PC-3 (cell line): ENCODE measurements around the gene CCDC77. TPM values are rescaled to one million over a fixed set of nuclear protein-coding genes. Genes with fewer than 3 reads are reported as not detected.

ENCODE experiments used
- ATAC-seq: fragments of 200-7000 bp; cut with Tn5 transposase; 2 replicates; pipeline ENCODE4 v1.9.1; 2020; ENCODE audit warnings: mild to moderate bottlenecking, moderate library complexity
- BruUV-seq: library from RNA; stranded (reverse); fragments of 400-500 nt; replicated peaks from 2 replicates; lab custom pipeline; 2021; lab: Mats Ljungman, UMichigan
- CTCF ChIA-PET: fragments of 300-600 bp; sonication (Branson Sonifier 250); formaldehyde crosslinking; loops from one replicate; lab custom pipeline; 2022; ENCODE audit warnings: antibody characterized with exemption; lab: Charles Lee
- POLR2A ChIA-PET: fragments of 300-600 bp; sonication (Branson Sonifier 250); formaldehyde crosslinking; loops from one replicate; lab custom pipeline; 2022; ENCODE audit warnings: antibody characterized with exemption; ENCODE audit not compliant: unreplicated experiment; lab: Charles Lee
- DNase-seq: peaks from one replicate; pipeline ENCODE4 v3.0.0-alpha.2; 2015
- H2AFZ ChIP-seq: fragments of 300-600 bp; sonication (generic); 2 replicates; pipeline ENCODE4 v1.6.0; 2016; ENCODE audit warnings: antibody characterized with exemption, low read length
- H3F3A ChIP-seq: fragments of 300-600 bp; sonication (generic); one replicate; pipeline ENCODE4 v1.6.0; 2017; ENCODE audit warnings: antibody characterized with exemption, low read length, control low read depth, mild to moderate bottlenecking; ENCODE audit not compliant: unreplicated experiment
- H3K27ac ChIP-seq: fragments of 300-600 bp; sonication (generic); 2 replicates; pipeline ENCODE4 v1.5.1; 2016; ENCODE audit warnings: mild to moderate bottlenecking, low read length
- H3K27me3 ChIP-seq: fragments of 300-600 bp; sonication (generic); 2 replicates; pipeline ENCODE4 v1.6.1; 2016; ENCODE audit warnings: low read length, mixed read lengths
- H3K36me3 ChIP-seq: fragments of 300-600 bp; sonication (generic); 2 replicates; pipeline ENCODE4 v1.6.1; 2016; ENCODE audit warnings: low read depth, mixed run types, low read length, mixed read lengths
- H3K4me1 ChIP-seq: fragments of 300-600 bp; sonication (generic); 2 replicates; pipeline ENCODE4 v1.5.1; 2016; ENCODE audit warnings: low read length; ENCODE audit not compliant: insufficient read depth
- H3K4me2 ChIP-seq: fragments of 300-600 bp; sonication (generic); 2 replicates; pipeline ENCODE4 v1.6.0; 2016; ENCODE audit warnings: low read length
- H3K4me3 ChIP-seq: fragments of 300-600 bp; sonication (generic); 2 replicates; pipeline ENCODE4 v1.5.1; 2016; ENCODE audit warnings: mild to moderate bottlenecking, low read length, mixed read lengths
- H3K79me2 ChIP-seq: fragments of 300-600 bp; sonication (generic); 2 replicates; pipeline ENCODE4 v1.6.1; 2017; ENCODE audit warnings: low read length, mixed read lengths
- H3K9ac ChIP-seq: fragments of 300-600 bp; sonication (generic); 2 replicates; pipeline ENCODE4 v1.6.0; 2016; ENCODE audit warnings: mild to moderate bottlenecking, low read length
- H3K9me2 ChIP-seq: fragments of 300-600 bp; sonication (generic); replicated peaks from 2 replicates; pipeline ENCODE4 v1.6.1; 2016; ENCODE audit warnings: mixed run types, low read length, mixed read lengths
- H3K9me3 ChIP-seq: fragments of 300-600 bp; sonication (generic); 2 replicates; pipeline ENCODE4 v1.6.1; 2016; ENCODE audit warnings: low read length, mixed read lengths
- H4K20me1 ChIP-seq: fragments of 300-600 bp; sonication (generic); 2 replicates; pipeline ENCODE4 v1.6.1; 2016; ENCODE audit warnings: low read length, mixed read lengths
- EZH2 ChIP-seq: fragments of 300-600 bp; sonication (generic); IDR thresholded peaks from one replicate; pipeline ENCODE4 v1.6.1; 2017; ENCODE audit warnings: antibody characterized with exemption, mild to moderate bottlenecking, low read length; ENCODE audit not compliant: unreplicated experiment
- EZH2phosphoT487 ChIP-seq: fragments of 300-600 bp; sonication (generic); IDR thresholded peaks from 2 replicates; pipeline ENCODE4 v1.6.1; 2018; ENCODE audit warnings: mild to moderate bottlenecking, antibody characterized with exemption, low read length, borderline replicate concordance
- intact Hi-C: fragments of 100-400 bp; cut with micrococcal nuclease; formaldehyde crosslinking; loops from 2 replicates; pipeline ENCODE4 v1.9.0; 2023
- total RNA-seq: library from RNA; depleted of rRNA; stranded (reverse); fragments of >200 nt; gene quantifications from 2 replicates; pipeline ENCODE4 v1.2.3, GENCODE V29; 2014
- TF ChIP-seq, protein P1 (sequence below): fragments of 300-600 bp; sonication (generic); conservative IDR thresholded peaks from 2 replicates; pipeline ENCODE4 v1.5.1; 2017; ENCODE audit warnings: antibody characterized with exemption, low read depth, mild to moderate bottlenecking, low read length

The CCDC77 gene
- total RNA-seq, 1 experiment from 2014 or later: 10.5 TPM

DNA sequence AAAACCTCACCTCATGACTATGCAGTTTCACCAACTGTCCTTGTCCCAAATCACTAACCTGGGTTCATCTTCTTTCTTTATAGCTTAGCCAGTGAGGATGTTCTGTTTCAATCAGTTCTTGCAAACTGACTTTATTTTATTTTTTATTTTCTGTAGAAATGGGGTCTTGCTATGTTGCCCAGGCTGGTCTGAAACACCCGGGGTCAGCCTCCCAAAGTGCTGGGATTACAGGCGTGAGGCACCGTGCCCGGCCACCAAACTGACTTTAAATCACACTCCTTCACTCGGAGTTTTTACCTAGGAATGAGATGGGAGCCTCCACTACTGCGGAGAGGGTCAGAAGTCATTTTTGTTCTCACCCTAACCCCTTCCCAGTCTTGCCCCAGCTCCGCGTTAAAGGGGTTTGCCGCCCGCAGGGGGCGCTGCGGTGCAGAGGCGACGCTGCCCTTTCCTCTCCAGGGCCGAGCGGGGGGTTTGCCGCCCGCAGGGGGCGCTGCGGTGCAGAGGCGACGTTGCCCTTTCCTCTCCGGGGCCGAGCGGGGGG, 51.3 kb downstream of the CCDC77 start:
- Histone ChIP-seq H3F3A (no peaks in the 10 kb centered on the region), H3K27me3 (no peaks in the 10 kb centered on the region), H3K4me2 (no peak overlapping the region), H4K20me1 (no peaks in the 10 kb centered on the region), H2AFZ (no peak overlapping the region), H3K9me2 (no peaks in the 10 kb centered on the region), H3K36me3 (no peaks in the 10 kb centered on the region), H3K4me3 (no peak overlapping the region), H3K27ac (no peak overlapping the region), H3K9ac (no peak overlapping the region), H3K4me1 (peaks cover 5% of the 10 kb centered on the region; the same call in 1 of the 2 replicates), H3K9me3 (no peaks in the 10 kb centered on the region), H3K79me2 (no peaks in the 10 kb centered on the region)
- ATAC-seq (no peak), DNase-seq (no peak)
- ChIA-PET CTCF (no interaction called here), POLR2A (no interaction called here)
- intact Hi-C loops: no loop called here
- TF ChIP-seq EZH2phosphoT487: no peak
- no peak for TF ChIP-seq EZH2
- TF ChIP-seq, protein P1, sequence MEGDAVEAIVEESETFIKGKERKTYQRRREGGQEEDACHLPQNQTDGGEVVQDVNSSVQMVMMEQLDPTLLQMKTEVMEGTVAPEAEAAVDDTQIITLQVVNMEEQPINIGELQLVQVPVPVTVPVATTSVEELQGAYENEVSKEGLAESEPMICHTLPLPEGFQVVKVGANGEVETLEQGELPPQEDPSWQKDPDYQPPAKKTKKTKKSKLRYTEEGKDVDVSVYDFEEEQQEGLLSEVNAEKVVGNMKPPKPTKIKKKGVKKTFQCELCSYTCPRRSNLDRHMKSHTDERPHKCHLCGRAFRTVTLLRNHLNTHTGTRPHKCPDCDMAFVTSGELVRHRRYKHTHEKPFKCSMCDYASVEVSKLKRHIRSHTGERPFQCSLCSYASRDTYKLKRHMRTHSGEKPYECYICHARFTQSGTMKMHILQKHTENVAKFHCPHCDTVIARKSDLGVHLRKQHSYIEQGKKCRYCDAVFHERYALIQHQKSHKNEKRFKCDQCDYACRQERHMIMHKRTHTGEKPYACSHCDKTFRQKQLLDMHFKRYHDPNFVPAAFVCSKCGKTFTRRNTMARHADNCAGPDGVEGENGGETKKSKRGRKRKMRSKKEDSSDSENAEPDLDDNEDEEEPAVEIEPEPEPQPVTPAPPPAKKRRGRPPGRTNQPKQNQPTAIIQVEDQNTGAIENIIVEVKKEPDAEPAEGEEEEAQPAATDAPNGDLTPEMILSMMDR: no peak
- no TSS peak for BruUV-seq

GRCh38 chr12:454833-455232, 53.4 kb downstream of the CCDC77 start:
- TF ChIP-seq EZH2phosphoT487 (no peak), EZH2 (no peak)
- TF ChIP-seq, protein P1: no peak
- Histone ChIP-seq H3K9ac (no peak overlapping the region), H3K27me3 (no peaks in the 10 kb centered on the region), H2AFZ (no peak overlapping the region), H3K9me3 (no peaks in the 10 kb centered on the region), H3F3A (no peaks in the 10 kb centered on the region), H3K4me3 (no peak overlapping the region), H4K20me1 (no peaks in the 10 kb centered on the region), H3K36me3 (no peaks in the 10 kb centered on the region), H3K9me2 (no peaks in the 10 kb centered on the region), H3K4me1 (peaks cover 9% of the 10 kb centered on the region; the same call in 1 of the 2 replicates), H3K79me2 (no peaks in the 10 kb centered on the region), H3K27ac (no peak overlapping the region), H3K4me2 (no peak overlapping the region)
- CTCF ChIA-PET: no interaction called here
- BruUV-seq: no TSS peak
- ATAC-seq (no peak), DNase-seq (no peak)
- intact Hi-C loops: no loop called here
- POLR2A ChIA-PET: no interaction called here

DNA sequence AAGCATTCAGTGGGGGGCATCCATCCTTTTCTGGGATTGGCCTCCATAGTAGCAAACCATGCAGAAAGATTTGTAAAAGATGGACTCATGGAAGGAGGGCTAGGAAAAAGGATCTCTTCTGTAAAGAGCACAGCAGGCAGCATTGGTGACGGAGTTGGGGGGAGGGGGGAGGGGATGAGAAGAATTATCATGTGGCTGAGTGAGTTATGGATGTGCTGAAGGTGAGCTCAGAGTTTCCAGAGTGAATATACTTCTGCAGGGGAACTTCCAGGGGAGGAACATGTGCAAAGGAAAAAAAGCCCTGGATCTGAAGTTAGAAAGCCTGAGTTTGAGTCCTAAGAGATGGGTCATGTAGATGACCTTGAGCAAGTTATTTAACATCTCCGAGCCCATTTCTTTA, 54.4 kb downstream of the CCDC77 start:
- H3K79me2 ChIP-seq: no peaks in the 10 kb centered on the region
- H3K36me3 ChIP-seq: no peaks in the 10 kb centered on the region
- no TSS peak for BruUV-seq
- no peak overlapping the region for H3K4me2 ChIP-seq
- no peaks in the 10 kb centered on the region for H3K27me3 ChIP-seq
- no peak overlapping the region for H2AFZ ChIP-seq
- ATAC-seq (no peak), DNase-seq (no peak)
- H3K9me3 ChIP-seq: no peaks in the 10 kb centered on the region
- ChIA-PET CTCF (interaction anchor here (0.6 kb wide), 1 partner anchor 47 kb away, joined by 3 read pairs; no protein-coding TSS in a partner anchor), POLR2A (no interaction called here)
- no peaks in the 10 kb centered on the region for H3F3A ChIP-seq
- TF ChIP-seq EZH2: no peak
- TF ChIP-seq, protein P1: no peak
- TF ChIP-seq EZH2phosphoT487: no peak
- H3K4me1 ChIP-seq: peaks cover 4% of the 10 kb centered on the region; the same call in 1 of the 2 replicates
- no peak overlapping the region for H3K9ac ChIP-seq
- H4K20me1 ChIP-seq: no peaks in the 10 kb centered on the region
- no peak overlapping the region for H3K27ac ChIP-seq
- no peak overlapping the region for H3K4me3 ChIP-seq
- no peaks in the 10 kb centered on the region for H3K9me2 ChIP-seq
- intact Hi-C loops: no loop called here
